Jurkat, Clone E6-1 (cell line): Measurements from ENCODE around the gene ELOA. TPM values are rescaled to one million over a fixed set of nuclear protein-coding genes. Genes with fewer than 3 reads are reported as not detected.

Experiments
- DNase-seq: peaks from one replicate; pipeline ENCODE4 v3.0.0-alpha.2; 2011; ENCODE audit warnings: low read depth, low spot score
- H3K4me3 ChIP-seq: 2 replicates; pipeline ENCODE4 v1.5.1; 2011; ENCODE audit warnings: mild to moderate bottlenecking, low read length, control low read depth, moderate library complexity
- polyA plus RNA-seq: library from polyadenylated mRNA; unstranded; fragments of >200 nt; gene quantifications from one replicate; pipeline ENCODE4 v1.2.1, GENCODE V29; 2012; ENCODE audit warnings: missing spikeins; ENCODE audit not compliant: insufficient read length, insufficient read depth

Gene ELOA
- 38.1 TPM for polyA plus RNA-seq

DNA sequence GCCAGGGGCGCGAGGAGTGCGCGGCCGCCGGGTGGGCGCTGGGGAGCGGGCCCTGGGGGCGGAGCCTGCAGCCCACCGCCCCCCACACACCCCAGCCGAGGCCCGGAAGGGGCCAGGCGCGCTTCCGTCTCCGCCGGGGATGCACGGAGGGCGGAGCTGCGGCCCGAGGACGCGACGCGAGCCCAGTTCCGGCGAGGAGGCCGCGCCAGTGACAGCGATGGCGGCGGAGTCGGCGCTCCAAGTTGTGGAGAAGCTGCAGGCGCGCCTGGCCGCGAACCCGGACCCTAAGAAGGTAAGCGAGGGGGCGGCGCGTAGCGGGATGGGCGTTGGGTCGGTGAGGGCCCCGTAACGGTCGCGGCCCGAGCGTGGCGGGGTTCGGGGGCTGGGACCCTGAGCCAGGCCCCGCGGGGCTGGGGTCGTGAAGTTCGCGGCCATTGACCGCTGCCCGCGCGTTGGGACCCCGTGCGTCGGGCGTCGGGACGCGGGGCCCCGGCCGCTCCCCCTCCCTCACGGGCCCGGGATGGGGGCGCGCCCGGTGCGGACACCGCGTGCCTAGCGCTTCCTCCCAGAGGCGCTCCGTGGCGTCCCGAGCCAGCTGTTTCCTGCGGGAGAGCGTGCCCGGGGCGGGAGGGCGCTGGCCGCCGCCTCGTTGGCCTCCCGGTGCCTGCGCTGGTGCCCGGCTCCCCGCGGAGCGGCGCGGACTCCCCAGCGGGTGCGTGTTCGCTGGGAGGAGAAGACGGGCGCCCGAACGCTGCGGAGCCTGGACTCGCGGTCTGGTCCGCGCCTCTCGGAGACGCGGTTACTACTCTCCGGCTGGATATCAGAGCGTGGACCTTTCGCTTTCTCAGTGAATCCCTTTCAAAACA is at the start of gene ELOA:
Gene ELOA, plus strand, starts transcription at position 185 of the 866 bp plus-strand sequence. Its CDS starts 33 bp downstream, at position 218.
- peak; percentile 59 for DNase-seq

GRCh38 chr1:23693599-23693998 is 49.7 kb upstream of the ELOA start:
- no peak for DNase-seq
- no peak overlapping the region for H3K4me3 ChIP-seq

More for the DNA sequence above, at the start of gene ELOA:
- peak within 1 kb of the TSS; percentile 79 for H3K4me3 ChIP-seq

DNA sequence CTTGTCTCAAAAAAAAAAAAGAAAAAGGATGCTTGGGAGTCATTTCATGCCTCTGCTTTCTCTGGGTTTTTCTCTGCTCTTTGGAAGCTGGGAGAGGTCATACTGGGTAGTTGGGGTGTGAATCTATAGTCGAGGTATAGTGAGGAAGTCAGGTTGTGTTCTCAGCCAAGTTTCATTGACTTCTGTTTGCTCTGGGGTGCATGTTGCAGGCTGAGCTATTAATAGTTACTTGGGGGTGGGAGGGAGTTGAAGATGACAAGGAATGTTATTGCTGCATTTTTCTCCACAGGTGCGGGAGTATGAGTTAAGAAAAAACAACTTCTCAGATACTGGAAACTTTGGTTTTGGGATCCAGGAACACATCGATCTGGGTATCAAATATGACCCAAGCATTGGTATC is 48.9 kb upstream of the ELOA start:
- DNase-seq, result no peak
- no peak overlapping the region for H3K4me3 ChIP-seq

GRCh38 chr1:23695667-23696066 is 47.6 kb upstream of the ELOA start:
- H3K4me3 ChIP-seq, result no peak overlapping the region
- no peak for DNase-seq

GRCh38 chr1:23696335-23696989 is 46.8 kb upstream of the ELOA start:
- no peak overlapping the region for H3K4me3 ChIP-seq
- no peak for DNase-seq

GRCh38 chr1:23698466-23698865 is 44.8 kb upstream of the ELOA start:
- DNase-seq, result no peak
- no peak overlapping the region for H3K4me3 ChIP-seq

DNA sequence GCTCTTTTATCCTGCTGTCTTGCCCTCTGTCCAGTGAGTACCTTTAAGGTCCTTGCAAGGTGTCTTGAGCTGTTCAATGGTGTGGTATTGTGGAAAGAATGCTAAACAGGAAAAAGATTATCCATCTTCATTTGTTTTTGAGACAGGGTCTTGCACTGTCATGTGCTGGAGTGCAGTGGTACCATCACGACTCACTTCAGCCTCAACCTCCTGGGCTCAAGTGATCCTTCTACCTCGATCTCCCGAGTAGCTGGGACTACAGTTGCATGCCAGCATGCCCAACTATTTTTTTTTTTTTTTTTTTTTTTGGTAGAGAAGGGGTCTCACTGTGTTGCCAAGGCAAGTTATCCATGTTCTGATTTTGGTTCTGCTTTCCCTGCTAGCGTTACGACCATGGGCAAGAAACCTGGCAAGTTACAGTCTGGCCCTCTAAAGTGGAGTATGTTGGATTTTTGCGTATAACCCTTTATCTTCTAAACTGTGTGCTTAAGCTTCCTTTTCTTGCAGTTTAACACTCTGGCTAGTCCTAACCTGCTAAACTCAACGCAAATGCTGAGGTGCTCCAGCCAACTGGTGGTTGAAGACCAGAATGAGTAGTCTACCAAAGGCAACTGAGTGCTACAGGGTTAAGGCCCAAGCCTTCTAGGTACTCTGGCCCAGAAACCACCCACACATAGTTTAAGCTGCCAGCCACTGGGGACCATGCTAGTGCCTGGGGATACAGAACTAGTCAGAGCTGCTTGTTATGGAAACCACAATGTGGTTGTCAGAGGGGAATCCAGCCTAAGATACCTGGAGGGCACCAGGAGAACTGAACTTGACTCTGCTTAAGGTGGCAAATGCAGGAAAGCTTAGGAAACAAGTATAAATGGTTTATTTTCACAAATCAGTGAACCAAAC is 43.7 kb upstream of the ELOA start:
- DNase-seq, result no peak
- no peak overlapping the region for H3K4me3 ChIP-seq

GRCh38 chr1:23701310-23701709 is 42.0 kb upstream of the ELOA start:
- no peak overlapping the region for H3K4me3 ChIP-seq
- DNase-seq, result no peak

GRCh38 chr1:23701996-23702395 is 41.3 kb upstream of the ELOA start:
- H3K4me3 ChIP-seq, result no peak overlapping the region
- no peak for DNase-seq

DNA sequence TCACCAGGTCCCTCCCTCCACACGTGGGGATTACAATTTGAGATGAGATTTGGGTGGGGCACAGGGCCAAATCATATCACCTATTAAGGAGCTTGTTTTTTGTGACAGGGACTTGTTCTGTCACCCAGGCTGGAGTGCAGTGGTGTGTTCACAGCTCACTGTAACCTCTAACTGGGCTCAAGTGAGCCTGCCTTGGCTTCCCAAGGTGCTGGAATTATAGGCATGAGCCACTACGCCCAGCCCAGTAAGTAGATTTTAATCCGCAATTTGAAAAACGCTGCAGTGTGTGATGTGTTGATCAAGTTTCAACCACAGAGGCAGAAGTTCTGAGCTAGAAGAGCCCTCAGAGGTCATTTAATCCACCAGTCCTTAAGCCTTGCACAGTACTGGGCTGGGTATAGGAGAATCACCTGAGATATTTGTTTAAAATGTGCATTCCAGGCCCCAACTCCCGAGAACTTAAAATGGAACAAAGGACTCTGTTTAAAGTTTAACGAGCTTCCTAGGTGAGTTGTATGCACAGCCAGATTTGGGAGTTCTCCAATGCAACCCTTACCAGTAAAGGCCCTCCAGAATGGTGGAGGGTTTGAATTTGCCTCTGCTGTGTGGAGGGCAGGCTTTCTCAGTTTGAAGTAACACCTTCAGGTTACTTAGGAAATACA is 38.3 kb upstream of the ELOA start:
- DNase-seq, result no peak
- H3K4me3 ChIP-seq, result no peak overlapping the region

DNA sequence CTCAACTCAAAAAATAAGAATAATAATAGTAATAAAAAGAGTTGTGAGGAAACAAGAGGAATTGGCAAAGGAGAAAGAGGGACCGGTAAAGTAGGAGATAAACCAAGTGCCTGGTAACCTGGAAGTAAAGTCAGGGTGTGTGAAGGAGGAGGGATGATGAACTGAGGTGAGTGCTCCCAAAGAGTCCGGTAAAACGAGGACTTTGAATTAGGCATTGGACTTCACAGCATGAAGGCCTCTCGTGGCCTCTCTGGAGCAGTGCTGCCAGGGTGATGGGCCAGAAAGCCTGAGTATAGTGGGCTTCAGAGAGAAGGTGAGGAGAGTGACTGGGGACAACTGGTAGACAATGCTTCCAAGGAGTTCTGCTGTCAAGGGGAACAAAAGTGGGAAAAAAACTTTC is 34.0 kb upstream of the ELOA start:
- no peak for DNase-seq

GRCh38 chr1:23718482-23718881 is 24.8 kb upstream of the ELOA start:
- H3K4me3 ChIP-seq, result no peak overlapping the region
- DNase-seq, result peak; percentile 28

More for the DNA sequence above, 34.0 kb upstream of the ELOA start:
- H3K4me3 ChIP-seq, result no peak overlapping the region

- H3K4me3 ChIP-seq, result no peak overlapping the region
- DNase-seq, result no peak
Observed at GRCh38 chr1:23719162-23719820, 24.0 kb upstream of the ELOA start.

DNA sequence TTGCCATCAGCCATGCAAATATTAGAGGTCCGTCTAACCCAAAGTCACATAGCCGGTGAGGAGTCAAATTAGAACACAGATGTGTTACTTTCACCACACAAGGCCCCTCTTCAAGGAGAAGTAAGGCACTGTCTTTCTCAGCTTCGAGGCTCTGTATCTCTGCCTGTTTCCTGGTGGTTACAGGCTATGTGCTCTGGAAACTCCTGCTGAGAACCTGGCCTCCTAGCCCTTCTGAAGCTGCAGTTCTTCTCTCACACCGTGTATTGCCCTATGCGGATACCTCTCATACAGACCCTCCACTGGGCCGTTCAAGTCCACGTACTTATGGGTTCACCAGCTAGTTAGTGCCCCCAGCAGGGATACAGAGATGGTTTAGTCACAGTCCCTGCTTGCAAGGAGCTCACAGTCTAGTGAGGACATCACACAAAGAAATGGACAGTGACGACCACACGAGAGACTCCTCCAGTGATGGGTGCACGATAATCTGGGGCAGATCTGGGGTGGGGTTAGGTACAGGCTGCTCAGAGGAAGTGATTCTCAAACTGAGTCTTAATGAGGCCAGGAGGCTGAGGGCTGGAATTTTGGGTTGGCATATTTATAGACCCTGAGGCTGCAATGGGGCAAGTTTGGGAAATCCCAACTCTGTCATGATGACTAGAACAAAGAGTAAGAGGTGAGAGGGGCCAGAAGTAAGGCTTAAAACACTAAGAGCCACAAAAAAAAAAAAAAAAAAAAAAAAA is 22.8 kb upstream of the ELOA start:
- no peak for DNase-seq
- H3K4me3 ChIP-seq, result no peak overlapping the region

DNA sequence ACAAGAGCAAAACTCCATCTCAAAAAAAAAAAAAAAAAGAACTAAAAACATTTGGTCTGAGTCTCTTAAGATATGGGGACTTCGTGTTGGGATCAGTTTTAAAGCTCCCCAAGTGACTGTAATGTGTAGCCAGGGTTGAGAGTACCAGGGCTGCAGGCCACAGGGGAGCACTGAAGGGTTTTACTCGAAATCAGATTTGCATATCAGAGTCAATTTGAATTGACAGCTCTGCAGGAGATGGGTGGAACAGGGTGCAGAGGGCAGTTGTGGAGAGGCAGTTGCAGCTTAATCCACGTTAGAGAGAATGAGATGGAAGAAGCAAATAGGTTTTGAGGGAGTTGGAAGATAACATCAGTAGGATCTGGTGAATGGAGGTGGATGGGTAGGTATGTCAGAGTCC is 20.6 kb upstream of the ELOA start:
- no peak overlapping the region for H3K4me3 ChIP-seq
- DNase-seq, result no peak

DNA sequence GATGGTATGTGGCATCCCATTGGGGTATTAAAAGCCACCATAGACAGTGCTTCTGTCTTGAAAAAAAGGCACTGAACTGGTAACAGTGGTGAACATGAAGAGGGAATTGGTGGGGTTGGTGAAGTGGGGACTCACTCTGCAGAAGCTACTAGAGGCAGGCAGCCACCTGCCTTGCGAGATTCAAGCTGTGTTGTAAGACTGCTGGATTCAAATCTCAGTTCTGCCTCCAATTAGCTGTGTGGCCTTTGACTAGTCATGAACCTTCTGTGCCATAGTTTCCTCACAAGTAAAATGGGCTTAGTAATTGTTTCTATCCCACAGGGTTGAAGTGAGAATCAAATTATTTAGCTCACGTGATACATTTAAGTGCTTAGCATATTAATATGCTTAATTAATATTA is 16.6 kb upstream of the ELOA start:
- no peak for DNase-seq
- no peak overlapping the region for H3K4me3 ChIP-seq

- no peak for DNase-seq
- H3K4me3 ChIP-seq, result no peak overlapping the region
Observed at GRCh38 chr1:23727362-23727811, 15.9 kb upstream of the ELOA start.
